HUES64 (cell line): Measurements from ENCODE around the gene SLC46A2. TPM values are rescaled to one million over a fixed set of nuclear protein-coding genes. Genes with fewer than 3 reads are reported as not detected.

Experiments used
- H3K27ac ChIP-seq: 2 replicates; pipeline ENCODE4 v1.7.0; 2013; ENCODE audit warnings: low read depth, low read length, inconsistent platforms
- H3K27me3 ChIP-seq: 2 replicates; pipeline ENCODE4 v1.6.1; 2013; ENCODE audit warnings: mild to moderate bottlenecking, low read length; ENCODE audit not compliant: insufficient read depth
- H3K36me3 ChIP-seq: 2 replicates; pipeline ENCODE4 v1.6.1; 2013; ENCODE audit warnings: mild to moderate bottlenecking, low read length; ENCODE audit not compliant: insufficient read depth
- H3K4me1 ChIP-seq: 2 replicates; pipeline ENCODE4 v1.6.1; 2013; ENCODE audit warnings: mild to moderate bottlenecking, low read length, moderate library complexity; ENCODE audit not compliant: insufficient read depth
- H3K4me3 ChIP-seq: 2 replicates; pipeline ENCODE4 v1.5.1; 2013; ENCODE audit warnings: mild to moderate bottlenecking, low read length, moderate library complexity
- H3K9ac ChIP-seq: 2 replicates; pipeline ENCODE4 v1.6.1; 2013; ENCODE audit warnings: mild to moderate bottlenecking, low read depth, low read length
- H3K9me3 ChIP-seq: 2 replicates; pipeline ENCODE4 v1.6.1; 2013; ENCODE audit warnings: low read depth, low read length; ENCODE audit not compliant: insufficient read depth
- WGBS: fragments of 150-250, 120-280 bp; methylation state at CpG from one replicate; pipeline ENCODE4 v1.1.7; 2013; ENCODE audit warnings: missing lambda C conversion rate; 5-methylcytosine and 5-hydroxymethylcytosine counted together
- polyA plus RNA-seq, 2 experiments: library from polyadenylated mRNA; stranded (reverse); fragments of 50-300 nt; gene quantifications; one replicate each; pipeline ENCODE4 v1.2.3, GENCODE V29; 2013

Gene SLC46A2
- not detected for polyA plus RNA-seq (2013, experiment 1 of 2)
- not detected for polyA plus RNA-seq (2013, experiment 2 of 2)

- Histone ChIP-seq H3K9ac (peak within 1 kb of the TSS; percentile 41; the same call in 1 of the 2 replicates), H3K27ac (no peak within 1 kb of the TSS), H3K27me3 (peaks cover 41% of the 10 kb centered on the region), H3K4me1 (no peaks in the 10 kb centered on the region), H3K36me3 (no peaks in the 10 kb centered on the region), H3K9me3 (no peaks in the 10 kb centered on the region), H3K4me3 (peak within 1 kb of the TSS; percentile 60)
- WGBS = 19% methylated on average over 78 of the region's 78 CpGs
Observed at GRCh38 chr9:112890106-112891081, at the start of gene SLC46A2. TSS of gene SLC46A2 (minus strand) at chr9:112890876. CDS start at chr9:112890681, 195 bp downstream.

- Histone ChIP-seq H3K9ac (no peak overlapping the region), H3K4me3 (no peak overlapping the region), H3K9me3 (no peaks in the 10 kb centered on the region), H3K27me3 (peaks cover 19% of the 10 kb centered on the region; the same call in 1 of the 2 replicates), H3K27ac (no peak overlapping the region), H3K36me3 (no peaks in the 10 kb centered on the region), H3K4me1 (no peaks in the 10 kb centered on the region)
Observed at GRCh38 chr9:112939418-112939817, 48.7 kb upstream of the SLC46A2 start.

GRCh38 chr9:112933696-112934095 lies 43.0 kb upstream of the SLC46A2 start:
- H3K27me3 ChIP-seq = peaks cover 17% of the 10 kb centered on the region; the same call in 1 of the 2 replicates
- WGBS = 91% methylated on average over 2 of the region's 2 CpGs
- no peaks in the 10 kb centered on the region for H3K4me1 ChIP-seq
- H3K27ac ChIP-seq = no peak overlapping the region
- no peak overlapping the region for H3K9ac ChIP-seq
- H3K4me3 ChIP-seq = no peak overlapping the region
- no peaks in the 10 kb centered on the region for H3K9me3 ChIP-seq
- H3K36me3 ChIP-seq = no peaks in the 10 kb centered on the region

GRCh38 chr9:112925058-112925641 lies 34.5 kb upstream of the SLC46A2 start:
- 55% methylated on average over 8 of the region's 8 CpGs for WGBS
- Histone ChIP-seq H3K9me3 (no peaks in the 10 kb centered on the region), H3K27me3 (no peaks in the 10 kb centered on the region), H3K36me3 (no peaks in the 10 kb centered on the region), H3K27ac (no peak overlapping the region), H3K9ac (no peak overlapping the region), H3K4me1 (no peaks in the 10 kb centered on the region), H3K4me3 (no peak overlapping the region)

- no peak overlapping the region for H3K9ac ChIP-seq
- H3K27ac ChIP-seq = no peak overlapping the region
- H3K4me1 ChIP-seq = no peaks in the 10 kb centered on the region
- no peaks in the 10 kb centered on the region for H3K36me3 ChIP-seq
- peaks cover 12% of the 10 kb centered on the region for H3K27me3 ChIP-seq
- no peaks in the 10 kb centered on the region for H3K9me3 ChIP-seq
- WGBS = 43% methylated on average over 3 of the region's 3 CpGs
- no peak overlapping the region for H3K4me3 ChIP-seq
Observed at GRCh38 chr9:112921549-112921948, 30.9 kb upstream of the SLC46A2 start.

GRCh38 chr9:112917987-112918362 lies 27.3 kb upstream of the SLC46A2 start:
- Histone ChIP-seq H3K9ac (no peak overlapping the region), H3K27me3 (peaks cover 28% of the 10 kb centered on the region), H3K4me3 (no peak overlapping the region), H3K27ac (no peak overlapping the region), H3K9me3 (no peaks in the 10 kb centered on the region), H3K36me3 (no peaks in the 10 kb centered on the region), H3K4me1 (no peaks in the 10 kb centered on the region)
- 77% methylated on average over 1 of the region's 1 CpG for WGBS

GRCh38 chr9:112917047-112917986 lies 26.6 kb upstream of the SLC46A2 start:
- 85% methylated on average over 1 of the region's 1 CpG for WGBS
- peaks cover 28% of the 10 kb centered on the region for H3K27me3 ChIP-seq
- H3K9me3 ChIP-seq = no peaks in the 10 kb centered on the region
- H3K36me3 ChIP-seq = no peaks in the 10 kb centered on the region
- H3K9ac ChIP-seq = no peak overlapping the region
- no peaks in the 10 kb centered on the region for H3K4me1 ChIP-seq
- no peak overlapping the region for H3K4me3 ChIP-seq
- no peak overlapping the region for H3K27ac ChIP-seq

GRCh38 chr9:112914524-112914923 lies 23.8 kb upstream of the SLC46A2 start:
- 100% methylated on average over 2 of the region's 2 CpGs for WGBS

GRCh38 chr9:112913326-112913725 lies 22.6 kb upstream of the SLC46A2 start:
- H3K4me3 ChIP-seq = no peak overlapping the region
- no peaks in the 10 kb centered on the region for H3K36me3 ChIP-seq
- peaks cover 24% of the 10 kb centered on the region for H3K27me3 ChIP-seq
- WGBS = 94% methylated on average over 4 of the region's 4 CpGs
- no peak overlapping the region for H3K9ac ChIP-seq
- H3K4me1 ChIP-seq = no peaks in the 10 kb centered on the region
- H3K9me3 ChIP-seq = 0 out of 2 replicates have a peak, but pooled peaks cover 2% of the 10 kb centered on the region
- no peak overlapping the region for H3K27ac ChIP-seq

More at GRCh38 chr9:112914524-112914923, 23.8 kb upstream of the SLC46A2 start:
- no peak overlapping the region for H3K27ac ChIP-seq
- 0 out of 2 replicates have a peak, but pooled peaks cover 2% of the 10 kb centered on the region for H3K9me3 ChIP-seq
- no peaks in the 10 kb centered on the region for H3K36me3 ChIP-seq
- no peak overlapping the region for H3K4me3 ChIP-seq
- no peak overlapping the region for H3K9ac ChIP-seq
- peaks cover 26% of the 10 kb centered on the region for H3K27me3 ChIP-seq
- H3K4me1 ChIP-seq = no peaks in the 10 kb centered on the region

GRCh38 chr9:112912636-112913035 lies 22.0 kb upstream of the SLC46A2 start:
- Histone ChIP-seq H3K4me1 (no peaks in the 10 kb centered on the region), H3K27me3 (peaks cover 21% of the 10 kb centered on the region), H3K9me3 (0 out of 2 replicates have a peak, but pooled peaks cover 2% of the 10 kb centered on the region), H3K36me3 (no peaks in the 10 kb centered on the region), H3K4me3 (no peak overlapping the region), H3K27ac (no peak overlapping the region), H3K9ac (no peak overlapping the region)
- 93% methylated on average over 3 of the region's 3 CpGs for WGBS
